ENCODE results near the gene ARHGEF28.

The ARHGEF28 gene

GRCh38 chr5:73640861-73641320 is 14.9 kb downstream of the ARHGEF28 start:
- no peak overlapping the region for H3K9ac ChIP-seq (ENCODE audit: low read depth, low read length)
- no peaks in the 10 kb centered on the region for H3K9me3 ChIP-seq (ENCODE audit: control insufficient read depth, insufficient read depth, low read length)
- no peak overlapping the region for H3K4me3 ChIP-seq (ENCODE audit: low read depth, low read length)
- no peak overlapping the region for H3K27ac ChIP-seq (ENCODE audit: low read depth, low read length)
- peaks cover 8% of the 10 kb centered on the region; the same call in 1 of the 2 replicates for H3K27me3 ChIP-seq (ENCODE audit: control insufficient read depth, insufficient read depth, low read length)
- peaks cover 31% of the 10 kb centered on the region for H3K4me1 ChIP-seq (ENCODE audit: control insufficient read depth, insufficient read depth, low read length)
- H3K36me3 ChIP-seq (ENCODE audit: control insufficient read depth, insufficient read depth, low read length), result no peaks in the 10 kb centered on the region

GRCh38 chr5:73641811-73642210 is 15.8 kb downstream of the ARHGEF28 start:
- H3K4me3 ChIP-seq (ENCODE audit: low read depth, low read length), result no peak overlapping the region
- no peaks in the 10 kb centered on the region for H3K36me3 ChIP-seq (ENCODE audit: control insufficient read depth, insufficient read depth, low read length)
- no peak overlapping the region for H3K9ac ChIP-seq (ENCODE audit: low read depth, low read length)
- peaks cover 31% of the 10 kb centered on the region for H3K4me1 ChIP-seq (ENCODE audit: control insufficient read depth, insufficient read depth, low read length)
- H3K9me3 ChIP-seq (ENCODE audit: control insufficient read depth, insufficient read depth, low read length), result no peaks in the 10 kb centered on the region
- H3K27ac ChIP-seq (ENCODE audit: low read depth, low read length), result no peak overlapping the region
- peaks cover 8% of the 10 kb centered on the region; the same call in 1 of the 2 replicates for H3K27me3 ChIP-seq (ENCODE audit: control insufficient read depth, insufficient read depth, low read length)

- Histone ChIP-seq H3K4me3 (ENCODE audit: low read depth, low read length) (no peak overlapping the region), H3K4me1 (ENCODE audit: control insufficient read depth, insufficient read depth, low read length) (peaks cover 31% of the 10 kb centered on the region), H3K27ac (ENCODE audit: low read depth, low read length) (no peak overlapping the region), H3K36me3 (ENCODE audit: control insufficient read depth, insufficient read depth, low read length) (no peaks in the 10 kb centered on the region), H3K9ac (ENCODE audit: low read depth, low read length) (no peak overlapping the region), H3K27me3 (ENCODE audit: control insufficient read depth, insufficient read depth, low read length) (peaks cover 8% of the 10 kb centered on the region; the same call in 1 of the 2 replicates), H3K9me3 (ENCODE audit: control insufficient read depth, insufficient read depth, low read length) (no peaks in the 10 kb centered on the region)
Observed at GRCh38 chr5:73642344-73642743, 16.3 kb downstream of the ARHGEF28 start.

- Histone ChIP-seq H3K4me1 (ENCODE audit: control insufficient read depth, insufficient read depth, low read length) (peaks cover 31% of the 10 kb centered on the region), H3K4me3 (ENCODE audit: low read depth, low read length) (no peak overlapping the region), H3K36me3 (ENCODE audit: control insufficient read depth, insufficient read depth, low read length) (no peaks in the 10 kb centered on the region), H3K27ac (ENCODE audit: low read depth, low read length) (no peak overlapping the region), H3K9me3 (ENCODE audit: control insufficient read depth, insufficient read depth, low read length) (no peaks in the 10 kb centered on the region), H3K27me3 (ENCODE audit: control insufficient read depth, insufficient read depth, low read length) (peaks cover 8% of the 10 kb centered on the region; the same call in 1 of the 2 replicates), H3K9ac (ENCODE audit: low read depth, low read length) (no peak overlapping the region)
Observed at GRCh38 chr5:73644385-73644963, 18.5 kb downstream of the ARHGEF28 start.

- peaks cover 14% of the 10 kb centered on the region for H3K4me1 ChIP-seq (ENCODE audit: control insufficient read depth, insufficient read depth, low read length)
- H3K27ac ChIP-seq (ENCODE audit: low read depth, low read length), result no peak overlapping the region
- H3K36me3 ChIP-seq (ENCODE audit: control insufficient read depth, insufficient read depth, low read length), result no peaks in the 10 kb centered on the region
- H3K9ac ChIP-seq (ENCODE audit: low read depth, low read length), result no peak overlapping the region
- H3K9me3 ChIP-seq (ENCODE audit: control insufficient read depth, insufficient read depth, low read length), result no peaks in the 10 kb centered on the region
- no peak overlapping the region for H3K4me3 ChIP-seq (ENCODE audit: low read depth, low read length)
- 0 out of 2 replicates have a peak, but pooled peaks cover 3% of the 10 kb centered on the region for H3K27me3 ChIP-seq (ENCODE audit: control insufficient read depth, insufficient read depth, low read length)
Observed at GRCh38 chr5:73647721-73648120, 21.7 kb downstream of the ARHGEF28 start.

- H3K4me1 ChIP-seq (ENCODE audit: control insufficient read depth, insufficient read depth, low read length), result peaks cover 11% of the 10 kb centered on the region
- H3K27ac ChIP-seq (ENCODE audit: low read depth, low read length), result no peak overlapping the region
- no peaks in the 10 kb centered on the region for H3K36me3 ChIP-seq (ENCODE audit: control insufficient read depth, insufficient read depth, low read length)
- no peak overlapping the region for H3K4me3 ChIP-seq (ENCODE audit: low read depth, low read length)
- H3K27me3 ChIP-seq (ENCODE audit: control insufficient read depth, insufficient read depth, low read length), result no peaks in the 10 kb centered on the region
- no peak overlapping the region for H3K9ac ChIP-seq (ENCODE audit: low read depth, low read length)
- no peaks in the 10 kb centered on the region for H3K9me3 ChIP-seq (ENCODE audit: control insufficient read depth, insufficient read depth, low read length)
Observed at GRCh38 chr5:73648515-73648914, 22.5 kb downstream of the ARHGEF28 start.

GRCh38 chr5:73649926-73650325 is 23.9 kb downstream of the ARHGEF28 start:
- H3K27me3 ChIP-seq (ENCODE audit: control insufficient read depth, insufficient read depth, low read length), result no peaks in the 10 kb centered on the region
- H3K9ac ChIP-seq (ENCODE audit: low read depth, low read length), result no peak overlapping the region
- no peaks in the 10 kb centered on the region for H3K9me3 ChIP-seq (ENCODE audit: control insufficient read depth, insufficient read depth, low read length)
- no peaks in the 10 kb centered on the region for H3K36me3 ChIP-seq (ENCODE audit: control insufficient read depth, insufficient read depth, low read length)
- peaks cover 2% of the 10 kb centered on the region for H3K4me1 ChIP-seq (ENCODE audit: control insufficient read depth, insufficient read depth, low read length)
- H3K27ac ChIP-seq (ENCODE audit: low read depth, low read length), result no peak overlapping the region
- no peak overlapping the region for H3K4me3 ChIP-seq (ENCODE audit: low read depth, low read length)

- H3K9me3 ChIP-seq (ENCODE audit: control insufficient read depth, insufficient read depth, low read length), result no peaks in the 10 kb centered on the region
- H3K4me1 ChIP-seq (ENCODE audit: control insufficient read depth, insufficient read depth, low read length), result no peaks in the 10 kb centered on the region
Observed at GRCh38 chr5:73652391-73652790, 26.4 kb downstream of the ARHGEF28 start.

GRCh38 chr5:73654171-73654811 is 28.3 kb downstream of the ARHGEF28 start:
- no peak overlapping the region for H3K27ac ChIP-seq (ENCODE audit: low read depth, low read length)
- H3K4me3 ChIP-seq (ENCODE audit: low read depth, low read length), result no peak overlapping the region
- no peaks in the 10 kb centered on the region for H3K4me1 ChIP-seq (ENCODE audit: control insufficient read depth, insufficient read depth, low read length)

More at GRCh38 chr5:73652391-73652790, 26.4 kb downstream of the ARHGEF28 start:
- no peaks in the 10 kb centered on the region for H3K36me3 ChIP-seq (ENCODE audit: control insufficient read depth, insufficient read depth, low read length)
- no peak overlapping the region for H3K27ac ChIP-seq (ENCODE audit: low read depth, low read length)
- no peaks in the 10 kb centered on the region for H3K27me3 ChIP-seq (ENCODE audit: control insufficient read depth, insufficient read depth, low read length)
- no peak overlapping the region for H3K9ac ChIP-seq (ENCODE audit: low read depth, low read length)
- no peak overlapping the region for H3K4me3 ChIP-seq (ENCODE audit: low read depth, low read length)

GRCh38 chr5:73654819-73655318 is 28.9 kb downstream of the ARHGEF28 start:
- H3K27me3 ChIP-seq (ENCODE audit: control insufficient read depth, insufficient read depth, low read length), result no peaks in the 10 kb centered on the region
- H3K27ac ChIP-seq (ENCODE audit: low read depth, low read length), result no peak overlapping the region
- H3K9me3 ChIP-seq (ENCODE audit: control insufficient read depth, insufficient read depth, low read length), result no peaks in the 10 kb centered on the region
- no peak overlapping the region for H3K9ac ChIP-seq (ENCODE audit: low read depth, low read length)
- H3K4me1 ChIP-seq (ENCODE audit: control insufficient read depth, insufficient read depth, low read length), result no peaks in the 10 kb centered on the region
- H3K36me3 ChIP-seq (ENCODE audit: control insufficient read depth, insufficient read depth, low read length), result no peaks in the 10 kb centered on the region
- H3K4me3 ChIP-seq (ENCODE audit: low read depth, low read length), result no peak overlapping the region

More at GRCh38 chr5:73654171-73654811, 28.3 kb downstream of the ARHGEF28 start:
- Histone ChIP-seq H3K36me3 (ENCODE audit: control insufficient read depth, insufficient read depth, low read length) (no peaks in the 10 kb centered on the region), H3K27me3 (ENCODE audit: control insufficient read depth, insufficient read depth, low read length) (no peaks in the 10 kb centered on the region), H3K9ac (ENCODE audit: low read depth, low read length) (no peak overlapping the region), H3K9me3 (ENCODE audit: control insufficient read depth, insufficient read depth, low read length) (no peaks in the 10 kb centered on the region)

- H3K27me3 ChIP-seq (ENCODE audit: control insufficient read depth, insufficient read depth, low read length), result no peaks in the 10 kb centered on the region
- H3K4me1 ChIP-seq (ENCODE audit: control insufficient read depth, insufficient read depth, low read length), result no peaks in the 10 kb centered on the region
- no peak overlapping the region for H3K4me3 ChIP-seq (ENCODE audit: low read depth, low read length)
- H3K9ac ChIP-seq (ENCODE audit: low read depth, low read length), result no peak overlapping the region
- no peaks in the 10 kb centered on the region for H3K9me3 ChIP-seq (ENCODE audit: control insufficient read depth, insufficient read depth, low read length)
- no peaks in the 10 kb centered on the region for H3K36me3 ChIP-seq (ENCODE audit: control insufficient read depth, insufficient read depth, low read length)
- H3K27ac ChIP-seq (ENCODE audit: low read depth, low read length), result no peak overlapping the region
Observed at GRCh38 chr5:73655521-73656160, 29.6 kb downstream of the ARHGEF28 start.
